Activated naive CD4-positive, alpha-beta T cell (primary cell): Measurements from ENCODE around the gene CARM1.
"Not testable (repeated sequence)": the region's sequence is repeated elsewhere in the genome, so short reads cannot be mapped to it uniquely, and the experiment has no call there.

Experiments used
- DNase-seq, 4 experiments: peaks; one replicate each; lab custom pipeline; 2025; lab: John Stamatoyannopoulos, UW

CARM1 gene

GRCh38 chr19:10870955-10871603 lies at the start of gene CARM1:
Gene CARM1, plus strand, starts transcription at chr19:10871553. Its CDS starts 150 bp downstream, at chr19:10871703.
- DNase-seq: peak; percentile 99 to 100 (median 100)

GRCh38 chr19:10823690-10824089 lies 47.7 kb upstream of the CARM1 start:
- DNase-seq: no peak

- DNase-seq: no peak
Measured at GRCh38 chr19:10826231-10826630, 45.1 kb upstream of the CARM1 start.

- DNase-seq: no peak
Measured at GRCh38 chr19:10826846-10827245, 44.5 kb upstream of the CARM1 start.

GRCh38 chr19:10828981-10829821 lies 42.2 kb upstream of the CARM1 start:
- no peak for DNase-seq

- no peak for DNase-seq
Measured at GRCh38 chr19:10829967-10830366, 41.4 kb upstream of the CARM1 start.

- DNase-seq: no peak
Measured at GRCh38 chr19:10830370-10830769, 41.0 kb upstream of the CARM1 start.

GRCh38 chr19:10830931-10831779 lies 40.2 kb upstream of the CARM1 start:
- DNase-seq: no peak

GRCh38 chr19:10831987-10832938 lies 39.1 kb upstream of the CARM1 start:
- no peak for DNase-seq

- no peak for DNase-seq
Measured at GRCh38 chr19:10832939-10833296, 38.4 kb upstream of the CARM1 start.

- no peak for DNase-seq
Measured at GRCh38 chr19:10835089-10835753, 36.1 kb upstream of the CARM1 start.

GRCh38 chr19:10835754-10836478 lies 35.4 kb upstream of the CARM1 start, which contains the start of gene TMED1:
Gene TMED1, minus strand, starts transcription at chr19:10836212. Its CDS starts 21 bp downstream, at chr19:10836191.
- DNase-seq: peak; percentile 75 to 84 (median 80)

- peak; percentile 73 to 79 (median 76) for DNase-seq
Measured at GRCh38 chr19:10836479-10837330, 34.6 kb upstream of the CARM1 start.

GRCh38 chr19:10837649-10838048 lies 33.7 kb upstream of the CARM1 start:
- not testable (repeated sequence) for DNase-seq

- DNase-seq: no peak
Measured at GRCh38 chr19:10838377-10838776, 33.0 kb upstream of the CARM1 start.

- DNase-seq: no peak
Measured at GRCh38 chr19:10839114-10840050, 32.0 kb upstream of the CARM1 start.

- no peak for DNase-seq
Measured at GRCh38 chr19:10842788-10843187, 28.6 kb upstream of the CARM1 start.
